HUES48 (cell line): ENCODE results near the gene CLNK.

Source experiments
- H3K27ac ChIP-seq: one replicate; pipeline ENCODE4 v1.7.0; 2013; ENCODE audit warnings: low read depth, low read length, inconsistent platforms
- H3K27me3 ChIP-seq: 2 replicates; pipeline ENCODE4 v1.6.1; 2013; ENCODE audit warnings: mild to moderate bottlenecking, low read length; ENCODE audit not compliant: control insufficient read depth, insufficient read depth
- H3K36me3 ChIP-seq: 2 replicates; pipeline ENCODE4 v1.6.1; 2013; ENCODE audit warnings: low read length; ENCODE audit not compliant: control insufficient read depth, insufficient read depth
- H3K4me1 ChIP-seq: 2 replicates; pipeline ENCODE4 v1.6.1; 2013; ENCODE audit warnings: mild to moderate bottlenecking, low read length; ENCODE audit not compliant: control insufficient read depth, insufficient read depth
- H3K4me3 ChIP-seq: 2 replicates; pipeline ENCODE4 v1.5.1; 2013; ENCODE audit warnings: mild to moderate bottlenecking, low read depth, low read length
- H3K9ac ChIP-seq: 2 replicates; pipeline ENCODE4 v1.6.1; 2013; ENCODE audit warnings: mild to moderate bottlenecking, low read depth, low read length, moderate library complexity
- H3K9me3 ChIP-seq: 2 replicates; pipeline ENCODE4 v1.6.1; 2013; ENCODE audit warnings: low read length; ENCODE audit not compliant: control insufficient read depth, insufficient read depth

The CLNK gene, protein sequence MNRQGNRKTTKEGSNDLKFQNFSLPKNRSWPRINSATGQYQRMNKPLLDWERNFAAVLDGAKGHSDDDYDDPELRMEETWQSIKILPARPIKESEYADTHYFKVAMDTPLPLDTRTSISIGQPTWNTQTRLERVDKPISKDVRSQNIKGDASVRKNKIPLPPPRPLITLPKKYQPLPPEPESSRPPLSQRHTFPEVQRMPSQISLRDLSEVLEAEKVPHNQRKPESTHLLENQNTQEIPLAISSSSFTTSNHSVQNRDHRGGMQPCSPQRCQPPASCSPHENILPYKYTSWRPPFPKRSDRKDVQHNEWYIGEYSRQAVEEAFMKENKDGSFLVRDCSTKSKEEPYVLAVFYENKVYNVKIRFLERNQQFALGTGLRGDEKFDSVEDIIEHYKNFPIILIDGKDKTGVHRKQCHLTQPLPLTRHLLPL

DNA sequence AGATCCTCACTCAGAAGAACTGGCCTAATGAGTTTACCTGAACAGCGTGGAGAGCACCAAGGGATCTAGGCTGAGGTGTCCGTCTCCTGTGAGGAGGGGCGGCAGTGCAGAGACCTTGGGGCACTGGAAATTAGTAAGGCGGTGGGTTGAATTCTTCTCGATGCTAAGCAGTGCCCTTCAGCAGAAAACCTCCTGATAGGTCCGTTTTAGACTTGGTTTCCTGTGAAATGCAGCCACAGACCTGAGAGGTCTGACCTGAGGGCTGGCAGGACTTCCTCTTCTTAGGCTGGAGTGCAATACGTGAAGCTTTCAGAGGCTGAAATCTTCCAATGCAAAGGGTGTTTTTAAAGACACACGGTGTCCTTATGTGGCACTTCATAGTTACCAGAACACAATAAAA lies at the start of gene CLNK:
Gene CLNK (minus strand): TSS at position 138 of the 400 bp plus-strand sequence. CDS start 16,899 bp downstream, outside the sequence.
- H3K9ac ChIP-seq = no peak within 1 kb of the TSS
- no peaks in the 10 kb centered on the region for H3K36me3 ChIP-seq
- H3K27me3 ChIP-seq = no peaks in the 10 kb centered on the region
- H3K27ac ChIP-seq = no peak within 1 kb of the TSS
- H3K9me3 ChIP-seq = no peaks in the 10 kb centered on the region
- no peak within 1 kb of the TSS for H3K4me3 ChIP-seq
- H3K4me1 ChIP-seq = peaks cover 7% of the 10 kb centered on the region; the same call in 1 of the 2 replicates

- no peak overlapping the region for H3K4me3 ChIP-seq
- no peaks in the 10 kb centered on the region for H3K36me3 ChIP-seq
- no peak overlapping the region for H3K9ac ChIP-seq
- no peaks in the 10 kb centered on the region for H3K9me3 ChIP-seq
- no peaks in the 10 kb centered on the region for H3K27me3 ChIP-seq
- H3K4me1 ChIP-seq = no peaks in the 10 kb centered on the region
- no peak overlapping the region for H3K27ac ChIP-seq
Measured at GRCh38 chr4:10733481-10734062, 49.0 kb upstream of the CLNK start.

DNA sequence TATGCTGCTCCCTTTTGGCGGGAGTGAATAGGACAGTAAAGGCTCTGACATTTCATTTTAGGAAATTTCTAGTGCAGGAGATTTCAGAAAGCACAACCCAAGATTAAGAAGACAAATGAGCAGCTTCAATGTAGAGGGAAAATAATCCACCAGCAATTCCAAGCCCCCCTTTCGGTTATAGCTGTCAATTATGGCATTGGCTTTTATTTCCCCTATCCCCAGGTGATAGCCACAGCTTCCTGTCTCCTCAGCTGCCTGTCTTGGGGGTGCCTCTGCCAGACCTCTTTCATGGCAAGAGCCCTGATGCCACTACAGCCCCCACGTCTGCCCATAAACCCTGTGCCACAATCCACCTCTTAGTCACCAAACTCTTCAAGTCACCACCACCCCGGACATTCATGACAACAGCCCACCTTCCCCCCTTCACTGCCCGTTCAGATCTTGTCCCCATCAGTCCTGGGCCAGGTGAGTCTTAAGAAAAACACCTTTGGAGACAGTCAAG lies 48.4 kb upstream of the CLNK start:
- Histone ChIP-seq H3K27ac (no peak overlapping the region), H3K27me3 (no peaks in the 10 kb centered on the region), H3K36me3 (no peaks in the 10 kb centered on the region), H3K9me3 (no peaks in the 10 kb centered on the region), H3K4me1 (no peaks in the 10 kb centered on the region), H3K9ac (no peak overlapping the region), H3K4me3 (no peak overlapping the region)

GRCh38 chr4:10732235-10732913 lies 47.8 kb upstream of the CLNK start:
- no peak overlapping the region for H3K9ac ChIP-seq
- no peaks in the 10 kb centered on the region for H3K4me1 ChIP-seq
- no peaks in the 10 kb centered on the region for H3K27me3 ChIP-seq
- H3K9me3 ChIP-seq = no peaks in the 10 kb centered on the region
- no peak overlapping the region for H3K27ac ChIP-seq
- no peaks in the 10 kb centered on the region for H3K36me3 ChIP-seq
- H3K4me3 ChIP-seq = no peak overlapping the region

- H3K36me3 ChIP-seq = no peaks in the 10 kb centered on the region
- no peak overlapping the region for H3K4me3 ChIP-seq
Measured at GRCh38 chr4:10731690-10732089, 47.1 kb upstream of the CLNK start.

GRCh38 chr4:10731162-10731561 lies 46.6 kb upstream of the CLNK start:
- H3K9me3 ChIP-seq = no peaks in the 10 kb centered on the region
- H3K4me3 ChIP-seq = no peak overlapping the region
- H3K36me3 ChIP-seq = no peaks in the 10 kb centered on the region
- no peaks in the 10 kb centered on the region for H3K27me3 ChIP-seq
- no peak overlapping the region for H3K9ac ChIP-seq
- no peak overlapping the region for H3K27ac ChIP-seq
- no peaks in the 10 kb centered on the region for H3K4me1 ChIP-seq

More at GRCh38 chr4:10731690-10732089, 47.1 kb upstream of the CLNK start:
- H3K4me1 ChIP-seq = no peaks in the 10 kb centered on the region
- H3K27ac ChIP-seq = no peak overlapping the region
- H3K27me3 ChIP-seq = no peaks in the 10 kb centered on the region
- no peak overlapping the region for H3K9ac ChIP-seq
- no peaks in the 10 kb centered on the region for H3K9me3 ChIP-seq

DNA sequence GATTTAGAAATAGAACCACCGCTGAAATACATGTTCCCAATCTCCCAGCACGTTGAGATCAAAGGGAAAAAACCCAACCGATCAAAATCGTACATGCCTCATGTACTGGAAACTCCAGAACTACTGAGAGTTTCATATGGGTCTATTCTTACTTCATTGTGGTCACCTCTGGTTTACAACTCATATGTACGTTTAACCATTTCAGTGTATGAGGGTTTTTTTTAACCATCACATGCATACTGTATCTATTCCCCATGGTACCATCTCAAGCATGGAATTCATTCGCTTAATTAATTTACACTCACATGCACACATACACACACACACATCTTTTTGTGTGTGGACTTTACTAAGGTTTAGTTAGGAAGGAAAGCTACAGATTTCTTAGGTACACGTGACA lies 46.0 kb upstream of the CLNK start:
- Histone ChIP-seq H3K9me3 (no peaks in the 10 kb centered on the region), H3K27me3 (no peaks in the 10 kb centered on the region), H3K27ac (no peak overlapping the region), H3K9ac (no peak overlapping the region), H3K4me3 (no peak overlapping the region), H3K36me3 (no peaks in the 10 kb centered on the region), H3K4me1 (no peaks in the 10 kb centered on the region)

GRCh38 chr4:10730019-10730418 lies 45.5 kb upstream of the CLNK start:
- Histone ChIP-seq H3K4me3 (no peak overlapping the region), H3K36me3 (no peaks in the 10 kb centered on the region), H3K9ac (no peak overlapping the region), H3K27ac (no peak overlapping the region), H3K27me3 (no peaks in the 10 kb centered on the region), H3K4me1 (no peaks in the 10 kb centered on the region), H3K9me3 (no peaks in the 10 kb centered on the region)

- H3K9ac ChIP-seq = no peak overlapping the region
- H3K27ac ChIP-seq = no peak overlapping the region
- no peaks in the 10 kb centered on the region; the same call in 1 of the 2 replicates for H3K4me1 ChIP-seq
- no peak overlapping the region for H3K4me3 ChIP-seq
- H3K27me3 ChIP-seq = no peaks in the 10 kb centered on the region
- H3K36me3 ChIP-seq = no peaks in the 10 kb centered on the region
- H3K9me3 ChIP-seq = no peaks in the 10 kb centered on the region
Measured at GRCh38 chr4:10729366-10729765, 44.8 kb upstream of the CLNK start.

- Histone ChIP-seq H3K9ac (no peak overlapping the region), H3K27me3 (no peaks in the 10 kb centered on the region), H3K27ac (no peak overlapping the region), H3K4me3 (no peak overlapping the region), H3K4me1 (no peaks in the 10 kb centered on the region; the same call in 1 of the 2 replicates), H3K36me3 (no peaks in the 10 kb centered on the region), H3K9me3 (no peaks in the 10 kb centered on the region)
Measured at GRCh38 chr4:10728016-10728415, 43.4 kb upstream of the CLNK start.
